Lower leg skin (tissue), 3 donors: ENCODE results near the gene FASTK.

Experiments
- POLR2A ChIP-seq, 2 donors: fragments of 450-650 bp; IDR thresholded peaks; one replicate each; pipeline ENCODE4 v1.6.1; 2016 to 2017; ENCODE audit warnings: antibody characterized with exemption in 2 of 2, mild to moderate bottlenecking in 1 of 2, moderate library complexity in 1 of 2
- TF ChIP-seq, protein P1 (sequence below), 3 donors: fragments of 450-650 bp; IDR thresholded peaks; one replicate each; pipeline ENCODE4 v1.5.1; 2016; ENCODE audit warnings: antibody characterized with exemption in 3 of 3, mild to moderate bottlenecking in 3 of 3, moderate library complexity in 2 of 3

DNA sequence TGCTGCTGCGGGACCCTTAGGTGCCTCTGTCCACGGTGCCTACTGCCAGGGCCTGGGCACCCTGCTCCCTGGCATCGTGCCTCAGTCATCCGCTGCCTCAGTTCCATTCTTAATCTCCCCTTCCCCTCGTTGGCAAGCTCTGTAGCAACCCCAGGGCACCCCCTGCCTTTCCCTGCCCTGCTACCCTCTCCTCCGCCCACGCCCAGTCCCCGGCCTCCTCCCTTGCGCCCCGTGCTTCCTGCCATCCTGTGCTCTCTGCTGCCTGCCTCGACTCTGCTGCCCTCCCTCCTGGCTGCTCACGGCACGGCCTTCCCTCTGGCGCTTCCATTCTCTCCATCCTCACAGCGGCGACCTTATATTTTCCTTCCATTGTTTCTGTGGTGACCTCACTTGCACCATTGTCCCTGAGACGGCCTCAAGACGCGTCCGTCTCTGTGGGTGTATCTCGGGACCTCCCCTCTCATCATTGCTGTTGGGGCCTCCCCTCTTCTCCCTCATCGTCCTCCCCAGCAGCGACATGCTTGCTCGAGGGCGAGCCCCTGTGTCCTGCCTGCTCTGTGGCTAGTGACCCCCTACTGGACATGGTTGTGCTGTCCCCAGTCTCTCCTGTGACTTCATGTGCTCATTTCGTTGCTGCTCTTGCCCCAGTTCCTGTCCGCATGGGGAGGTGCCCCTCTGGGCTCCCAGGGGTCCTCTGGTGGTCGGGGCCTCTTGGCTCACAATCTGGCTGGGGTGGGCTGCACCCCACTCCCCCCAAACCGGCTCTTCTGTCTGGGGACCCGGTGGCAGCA lies 41.0 kb upstream of the FASTK start:
- TF ChIP-seq, protein P1, sequence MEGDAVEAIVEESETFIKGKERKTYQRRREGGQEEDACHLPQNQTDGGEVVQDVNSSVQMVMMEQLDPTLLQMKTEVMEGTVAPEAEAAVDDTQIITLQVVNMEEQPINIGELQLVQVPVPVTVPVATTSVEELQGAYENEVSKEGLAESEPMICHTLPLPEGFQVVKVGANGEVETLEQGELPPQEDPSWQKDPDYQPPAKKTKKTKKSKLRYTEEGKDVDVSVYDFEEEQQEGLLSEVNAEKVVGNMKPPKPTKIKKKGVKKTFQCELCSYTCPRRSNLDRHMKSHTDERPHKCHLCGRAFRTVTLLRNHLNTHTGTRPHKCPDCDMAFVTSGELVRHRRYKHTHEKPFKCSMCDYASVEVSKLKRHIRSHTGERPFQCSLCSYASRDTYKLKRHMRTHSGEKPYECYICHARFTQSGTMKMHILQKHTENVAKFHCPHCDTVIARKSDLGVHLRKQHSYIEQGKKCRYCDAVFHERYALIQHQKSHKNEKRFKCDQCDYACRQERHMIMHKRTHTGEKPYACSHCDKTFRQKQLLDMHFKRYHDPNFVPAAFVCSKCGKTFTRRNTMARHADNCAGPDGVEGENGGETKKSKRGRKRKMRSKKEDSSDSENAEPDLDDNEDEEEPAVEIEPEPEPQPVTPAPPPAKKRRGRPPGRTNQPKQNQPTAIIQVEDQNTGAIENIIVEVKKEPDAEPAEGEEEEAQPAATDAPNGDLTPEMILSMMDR (IDR thresholded peaks at IDR 0.05), result no peak
- no peak for TF ChIP-seq POLR2A (IDR thresholded peaks at IDR 0.05)
